ENCODE results near the gene AKAP7.

Gene AKAP7

GRCh38 chr6:131096786-131097185 is 38.5 kb upstream of the AKAP7 start:
- no peak for DNase-seq
- no peak overlapping the region for H3K4me2 ChIP-seq (ENCODE audit: low read depth, low read length)

GRCh38 chr6:131101911-131102680 is 33.2 kb upstream of the AKAP7 start:
- no peaks in the 10 kb centered on the region for H3K4me1 ChIP-seq (ENCODE audit: low read length)
- H3K9ac ChIP-seq (ENCODE audit: low read length): no peak overlapping the region
- no peaks in the 10 kb centered on the region for H3K9me2 ChIP-seq (replicated peaks; ENCODE audit: insufficient read depth, low read length)
- TF ChIP-seq EZH2phosphoT487 (IDR thresholded peaks at IDR 0.05; ENCODE audit: low read length) (no peak), EZH2 (optimal IDR thresholded peaks at IDR 0.05; ENCODE audit: low read depth, low read length) (no peak), CTCF (IDR thresholded peaks at IDR 0.05; ENCODE audit: low read length) (no peak)
- H3F3A ChIP-seq (ENCODE audit: insufficient read depth, low read length): no peaks in the 10 kb centered on the region
- H3K36me3 ChIP-seq (replicated peaks; ENCODE audit: insufficient read depth, low read length): no peaks in the 10 kb centered on the region
- no peaks in the 10 kb centered on the region for H3K27me3 ChIP-seq (replicated peaks; ENCODE audit: insufficient read depth, low read length)
- no peak overlapping the region for H2AFZ ChIP-seq (ENCODE audit: low read length)
- H4K20me1 ChIP-seq (ENCODE audit: insufficient read depth, low read length): no peaks in the 10 kb centered on the region
- no peak overlapping the region for H3K4me2 ChIP-seq (ENCODE audit: low read depth, low read length)
- DNase-seq: no peak
- H3K27ac ChIP-seq (ENCODE audit: low read length): no peak overlapping the region
- no peaks in the 10 kb centered on the region for H3K9me3 ChIP-seq (replicated peaks; ENCODE audit: insufficient read depth, low read length)
- H3K79me2 ChIP-seq (ENCODE audit: low read length): no peaks in the 10 kb centered on the region
- no peak overlapping the region for H3K4me3 ChIP-seq (ENCODE audit: low read length)

More at GRCh38 chr6:131096786-131097185, 38.5 kb upstream of the AKAP7 start:
- H3K9me3 ChIP-seq (replicated peaks; ENCODE audit: insufficient read depth, low read length): no peaks in the 10 kb centered on the region
- H3K9me2 ChIP-seq (replicated peaks; ENCODE audit: insufficient read depth, low read length): no peaks in the 10 kb centered on the region
- no peaks in the 10 kb centered on the region for H3K4me1 ChIP-seq (ENCODE audit: low read length)
- no peak overlapping the region for H3K27ac ChIP-seq (ENCODE audit: low read length)
- H3F3A ChIP-seq (ENCODE audit: insufficient read depth, low read length): no peaks in the 10 kb centered on the region
- H4K20me1 ChIP-seq (ENCODE audit: insufficient read depth, low read length): no peaks in the 10 kb centered on the region
- no peak overlapping the region for H2AFZ ChIP-seq (ENCODE audit: low read length)
- no peak overlapping the region for H3K4me3 ChIP-seq (ENCODE audit: low read length)
- TF ChIP-seq CTCF (IDR thresholded peaks at IDR 0.05; ENCODE audit: low read length) (no peak), EZH2 (optimal IDR thresholded peaks at IDR 0.05; ENCODE audit: low read depth, low read length) (no peak), EZH2phosphoT487 (IDR thresholded peaks at IDR 0.05; ENCODE audit: low read length) (no peak)
- H3K9ac ChIP-seq (ENCODE audit: low read length): no peak overlapping the region
- H3K27me3 ChIP-seq (replicated peaks; ENCODE audit: insufficient read depth, low read length): no peaks in the 10 kb centered on the region
- H3K36me3 ChIP-seq (replicated peaks; ENCODE audit: insufficient read depth, low read length): no peaks in the 10 kb centered on the region
- H3K79me2 ChIP-seq (ENCODE audit: low read length): no peaks in the 10 kb centered on the region

GRCh38 chr6:131103296-131103695 is 32.0 kb upstream of the AKAP7 start:
- Histone ChIP-seq H3K27me3 (replicated peaks; ENCODE audit: insufficient read depth, low read length) (no peaks in the 10 kb centered on the region), H3K9me3 (replicated peaks; ENCODE audit: insufficient read depth, low read length) (no peaks in the 10 kb centered on the region), H3K4me2 (ENCODE audit: low read depth, low read length) (no peak overlapping the region), H2AFZ (ENCODE audit: low read length) (no peak overlapping the region), H3K4me3 (ENCODE audit: low read length) (no peak overlapping the region), H3K4me1 (ENCODE audit: low read length) (no peaks in the 10 kb centered on the region), H3K27ac (ENCODE audit: low read length) (no peak overlapping the region), H4K20me1 (ENCODE audit: insufficient read depth, low read length) (no peaks in the 10 kb centered on the region), H3F3A (ENCODE audit: insufficient read depth, low read length) (no peaks in the 10 kb centered on the region), H3K79me2 (ENCODE audit: low read length) (no peaks in the 10 kb centered on the region), H3K36me3 (replicated peaks; ENCODE audit: insufficient read depth, low read length) (no peaks in the 10 kb centered on the region), H3K9ac (ENCODE audit: low read length) (no peak overlapping the region), H3K9me2 (replicated peaks; ENCODE audit: insufficient read depth, low read length) (no peaks in the 10 kb centered on the region)
- no peak for DNase-seq
- TF ChIP-seq EZH2phosphoT487 (IDR thresholded peaks at IDR 0.05; ENCODE audit: low read length) (no peak), CTCF (IDR thresholded peaks at IDR 0.05; ENCODE audit: low read length) (no peak), EZH2 (optimal IDR thresholded peaks at IDR 0.05; ENCODE audit: low read depth, low read length) (no peak)

Data from MM.1S (cell line).